Dermis blood vessel endothelial cell (primary cell): ENCODE measurements around the gene NQO2. TPM values are rescaled to one million over a fixed set of nuclear protein-coding genes. Genes with fewer than 3 reads are reported as not detected.
A peak's percentile ranks its signal among the peaks of the same experiment; 100 is the strongest.

Source experiments
- DNase-seq: peaks from one replicate; pipeline ENCODE4 v3.0.0; 2010
- total RNA-seq: library from RNA; depleted of rRNA; stranded (reverse); fragments of >200 nt; gene quantifications from 2 replicates; pipeline ENCODE4 v1.2.3, GENCODE V29; 2014

NQO2 gene, protein sequence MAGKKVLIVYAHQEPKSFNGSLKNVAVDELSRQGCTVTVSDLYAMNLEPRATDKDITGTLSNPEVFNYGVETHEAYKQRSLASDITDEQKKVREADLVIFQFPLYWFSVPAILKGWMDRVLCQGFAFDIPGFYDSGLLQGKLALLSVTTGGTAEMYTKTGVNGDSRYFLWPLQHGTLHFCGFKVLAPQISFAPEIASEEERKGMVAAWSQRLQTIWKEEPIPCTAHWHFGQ
- total RNA-seq, result 22.5 and 24.1 TPM in 2 replicates

DNA sequence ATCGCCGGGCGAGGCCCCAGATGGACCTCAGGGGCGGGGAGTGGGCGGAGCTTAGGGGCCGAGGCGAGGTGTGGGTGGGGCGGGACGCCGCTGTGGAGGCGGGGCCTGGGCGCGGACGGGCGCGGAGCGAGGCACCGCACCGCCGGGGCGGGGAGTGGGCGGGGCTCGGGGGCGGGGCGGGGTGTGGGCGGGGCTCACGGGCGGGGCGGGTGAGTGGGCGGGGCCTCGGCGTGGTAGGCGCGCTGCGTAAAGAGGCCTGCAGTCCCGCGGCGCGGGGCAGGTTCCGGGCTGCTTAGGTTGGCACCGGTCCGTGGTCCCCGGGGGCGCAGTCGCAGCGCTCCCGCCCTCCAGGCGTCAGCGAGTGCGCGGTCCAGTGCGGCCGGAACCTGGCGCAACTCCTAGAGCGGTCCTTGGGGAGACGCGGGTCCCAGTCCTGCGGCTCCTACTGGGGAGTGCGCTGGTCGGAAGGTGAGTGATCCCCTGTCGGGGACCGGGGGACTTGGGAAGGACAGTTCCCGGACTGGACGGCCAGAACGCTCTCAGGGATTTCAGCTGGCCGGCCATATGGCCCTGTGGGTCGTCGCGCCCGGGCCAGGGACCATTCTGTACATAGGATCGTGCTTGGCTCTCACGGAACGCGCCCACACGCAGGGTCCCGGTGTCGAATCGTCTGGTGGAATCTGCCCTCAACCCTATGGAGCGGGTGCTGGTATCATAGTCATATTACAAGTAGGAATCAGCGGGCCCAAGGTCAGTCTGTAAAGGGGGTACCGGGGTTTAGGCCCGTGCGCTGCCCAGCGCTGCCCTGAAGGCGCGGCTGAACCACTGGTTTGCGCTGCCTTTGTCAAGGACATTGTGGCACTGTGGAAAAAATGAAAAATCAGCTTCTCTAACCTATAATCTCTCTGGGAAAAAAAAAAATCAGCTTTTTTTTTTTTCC is at the start of gene NQO2:
Gene NQO2, plus strand, starts transcription at position 277 of the 940 bp plus-strand sequence. CDS start 6,659 bp downstream, outside the sequence.
- peak; percentile 91 for DNase-seq

DNA sequence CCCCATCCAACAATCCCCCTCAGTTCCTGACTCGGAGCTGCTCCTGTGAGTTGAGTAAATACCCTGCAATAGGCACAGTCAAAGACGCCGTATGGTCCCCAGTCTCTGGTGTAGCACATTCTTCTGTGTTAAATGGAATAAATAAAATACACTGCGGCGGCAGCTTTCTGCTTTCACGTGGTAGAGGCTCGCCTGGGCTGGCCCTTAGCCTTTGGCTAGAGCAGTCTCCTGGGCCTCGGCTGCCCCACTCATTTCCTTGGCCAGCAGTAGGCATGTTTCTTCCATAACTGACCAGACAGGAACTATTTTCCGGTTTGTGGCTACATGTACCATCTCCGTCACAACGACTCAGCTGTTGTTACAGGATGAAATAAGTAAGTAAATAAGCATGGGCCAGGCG is 49.0 kb upstream of the NQO2 start:
- no peak for DNase-seq

DNA sequence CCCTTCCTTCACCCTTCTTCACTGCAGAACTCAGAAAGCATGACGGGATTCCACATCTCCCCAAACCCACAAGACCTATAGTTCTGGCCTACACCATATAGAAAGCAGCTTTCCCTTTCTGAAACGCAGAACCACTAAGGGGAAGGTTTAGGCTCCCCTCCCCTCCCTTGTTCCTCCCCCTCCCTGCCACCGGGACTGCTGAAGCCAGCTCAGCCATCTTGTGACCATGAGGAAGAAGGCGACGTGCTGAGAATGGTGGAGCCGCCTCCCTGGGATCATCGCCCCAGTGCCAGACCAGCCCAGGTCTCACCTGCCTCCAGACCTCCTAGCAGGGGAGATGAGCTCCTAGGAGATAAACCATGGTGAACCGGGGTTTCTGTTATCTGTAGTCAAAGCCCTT is 48.0 kb upstream of the NQO2 start:
- no peak for DNase-seq

DNA sequence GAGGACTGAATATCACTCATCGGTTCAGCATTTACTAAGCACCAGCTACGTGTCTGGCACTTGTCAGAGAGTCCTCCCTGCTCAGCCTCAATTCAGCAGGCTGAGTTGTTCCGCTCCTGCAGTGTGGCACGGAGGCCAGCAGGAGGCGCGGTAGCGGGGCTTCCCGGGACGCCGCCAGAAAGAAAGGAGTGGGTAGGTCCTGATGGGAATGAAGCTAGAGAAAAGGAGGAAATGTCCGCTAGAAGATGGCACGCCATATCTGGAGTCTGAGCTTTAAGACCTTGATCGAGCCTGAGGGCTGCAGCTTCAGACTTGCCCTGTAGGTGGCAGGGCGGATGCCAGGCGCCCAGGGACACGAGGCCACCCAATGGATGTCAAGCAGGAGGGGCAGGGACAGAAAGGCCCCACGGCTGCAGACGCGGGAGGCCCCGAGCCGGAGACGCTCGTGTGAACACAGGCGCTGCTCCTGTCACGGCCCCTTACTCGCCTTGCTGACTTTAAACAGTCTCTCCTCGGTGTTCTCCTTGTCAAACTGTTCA is 47.1 kb upstream of the NQO2 start:
- DNase-seq, result peak; percentile 86

DNA sequence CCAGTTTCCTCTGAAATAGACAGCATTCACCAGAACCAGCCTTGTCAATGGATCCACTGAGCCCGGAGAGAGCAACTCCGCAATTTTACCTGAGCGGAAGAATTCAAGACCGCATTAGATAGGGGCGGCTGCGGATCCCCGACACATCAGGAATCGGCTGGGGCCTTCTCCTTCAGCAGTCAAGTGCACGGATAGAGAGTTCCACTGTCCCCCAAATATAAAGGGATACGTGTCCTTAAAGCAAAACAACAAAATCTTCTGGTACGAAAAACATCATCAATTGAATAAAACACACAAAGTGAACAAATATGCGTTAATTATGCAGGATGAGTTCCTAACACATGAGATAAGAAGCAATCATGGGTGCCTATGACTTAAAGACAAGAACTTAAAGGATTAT is 46.6 kb upstream of the NQO2 start:
- no peak for DNase-seq

DNA sequence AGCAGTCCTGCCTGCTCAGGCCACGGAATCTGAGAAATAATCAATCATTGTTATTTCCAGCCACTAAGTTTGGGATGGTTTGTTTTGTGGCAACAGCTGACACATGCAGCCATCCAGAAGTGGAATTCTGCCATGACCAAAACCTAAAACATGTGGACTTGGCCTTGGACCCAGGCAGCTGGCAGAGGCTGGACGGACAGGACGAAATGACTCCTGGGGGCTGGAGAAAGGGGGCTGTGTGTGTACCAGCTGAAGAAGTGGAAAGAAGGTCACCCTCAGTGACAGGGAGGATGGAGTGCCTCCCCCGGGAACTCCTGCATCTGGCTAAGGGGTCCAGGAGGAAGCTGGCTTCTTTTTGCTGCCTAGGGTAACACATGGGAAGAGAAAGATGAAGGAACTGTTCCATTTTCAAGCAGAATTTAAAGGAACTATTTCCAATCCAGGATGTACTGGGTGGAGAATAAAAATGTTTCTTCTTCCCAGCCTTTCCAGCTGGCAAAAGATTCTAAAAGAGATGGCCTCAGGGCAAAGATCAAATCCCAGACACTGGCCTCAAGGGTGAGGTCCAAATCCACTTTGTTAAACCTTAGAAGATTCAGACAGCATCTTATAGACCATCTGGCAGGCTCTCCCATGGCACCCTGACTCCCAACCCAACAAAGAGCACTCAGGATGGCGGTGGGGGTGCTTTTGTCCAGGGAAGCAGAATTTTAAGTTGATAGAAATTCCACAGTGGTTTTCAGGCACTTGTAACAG is 42.6 kb upstream of the NQO2 start:
- DNase-seq, result no peak

DNA sequence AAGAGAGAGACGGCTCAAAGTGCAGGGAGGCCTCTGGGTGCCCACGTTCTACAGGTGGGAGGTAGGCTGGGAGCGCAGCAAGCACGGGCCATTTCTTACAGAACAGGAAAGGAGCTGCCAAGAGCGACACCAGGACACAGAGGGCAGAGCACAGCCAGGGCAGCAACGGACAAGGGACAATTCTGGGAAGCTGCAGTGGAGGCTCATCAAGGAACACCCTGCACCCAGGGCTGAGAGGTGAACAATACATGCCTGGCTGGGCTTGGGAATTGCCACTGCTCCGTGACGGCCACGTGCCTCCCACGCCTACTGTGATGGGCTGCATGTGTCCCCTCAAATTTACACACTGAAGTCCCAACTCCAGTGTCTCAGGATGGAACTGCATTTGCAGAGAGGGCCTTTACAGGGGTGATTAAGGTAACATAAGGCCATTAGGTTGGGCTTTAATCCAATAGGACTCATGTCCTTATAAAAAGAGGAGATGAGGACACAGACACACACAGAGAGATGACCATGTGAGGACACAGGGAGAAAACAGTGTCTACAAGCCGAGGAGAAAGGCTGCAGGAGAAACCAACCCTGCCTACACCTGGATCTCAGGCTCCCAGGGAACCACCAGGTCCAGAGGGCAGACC is 41.9 kb upstream of the NQO2 start:
- no peak for DNase-seq

DNA sequence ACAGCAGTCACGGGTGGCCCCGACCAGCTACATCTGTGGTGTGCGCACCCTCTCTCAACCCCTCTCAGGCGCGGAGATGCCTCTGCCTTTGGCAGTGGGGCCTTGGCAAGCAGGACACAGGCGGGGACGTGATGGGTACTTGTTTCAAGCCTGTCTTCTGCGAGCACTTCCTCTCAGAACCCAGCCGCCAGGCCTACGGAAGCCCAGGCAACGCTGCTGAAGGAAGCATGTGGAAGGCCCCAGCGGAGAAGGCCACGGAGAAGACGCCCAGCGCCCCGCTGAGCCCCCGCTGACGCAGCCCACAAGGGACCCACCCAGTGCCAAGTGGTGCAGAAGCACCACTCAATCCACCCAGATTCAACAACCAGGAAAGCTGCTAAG is 41.4 kb upstream of the NQO2 start:
- DNase-seq, result no peak

DNA sequence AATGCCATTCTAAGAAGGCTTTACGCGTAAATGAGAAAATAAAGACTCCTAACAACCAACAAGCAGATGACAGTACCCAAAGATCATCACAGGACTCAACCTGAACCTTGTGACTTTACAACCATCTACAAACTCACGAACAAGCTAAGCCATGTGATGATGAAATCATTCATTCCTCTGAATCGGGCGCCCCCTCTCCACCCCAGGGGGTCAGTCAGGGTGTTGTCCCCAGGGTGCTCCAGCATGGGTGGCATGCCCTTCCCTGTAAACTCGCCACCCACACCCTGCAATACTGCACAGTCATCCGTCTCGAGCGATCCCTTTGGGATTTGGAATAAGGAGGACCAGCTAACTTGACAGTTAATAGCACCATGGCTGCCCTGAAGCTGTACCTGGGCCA is 40.9 kb upstream of the NQO2 start:
- DNase-seq, result no peak

DNA sequence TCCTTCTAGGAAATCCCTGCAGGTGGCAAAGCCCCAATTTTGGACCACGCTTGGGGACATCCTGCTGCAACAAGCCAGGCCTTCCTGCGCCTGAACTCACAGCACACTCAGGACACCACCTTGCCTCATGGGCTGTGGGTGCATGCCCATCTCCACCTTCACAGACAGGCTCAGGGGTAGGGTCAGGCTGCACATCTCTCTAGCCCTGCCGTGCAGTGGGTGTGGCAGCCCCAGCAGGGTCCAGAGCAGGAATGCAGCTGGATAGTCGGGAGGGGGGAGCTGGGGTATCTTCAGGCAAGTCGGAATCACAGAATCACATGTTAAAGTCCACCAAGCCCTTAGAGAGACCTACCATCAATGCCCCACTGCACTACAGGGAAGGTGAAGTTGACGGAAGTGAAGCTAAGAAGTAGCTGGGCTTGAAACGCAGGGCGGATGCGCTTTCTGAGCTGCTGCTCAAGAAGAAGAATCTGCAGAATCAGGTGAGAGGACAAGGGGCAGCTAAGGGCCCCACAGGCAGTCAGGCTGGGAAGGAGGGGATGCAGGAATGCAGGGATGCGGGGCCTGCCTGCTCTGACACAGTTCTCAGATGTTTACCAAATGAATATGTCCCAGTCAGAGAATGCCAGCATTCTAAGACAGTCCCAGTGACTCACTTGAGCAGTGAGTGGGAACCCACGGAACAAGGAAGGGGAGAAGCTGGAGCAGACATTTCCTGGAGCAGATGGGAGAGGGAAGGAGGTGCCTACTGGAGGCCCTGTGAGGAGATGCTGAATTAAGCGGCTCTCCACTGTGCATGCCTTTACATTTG is 39.6 kb upstream of the NQO2 start:
- DNase-seq, result peak; percentile 85

DNA sequence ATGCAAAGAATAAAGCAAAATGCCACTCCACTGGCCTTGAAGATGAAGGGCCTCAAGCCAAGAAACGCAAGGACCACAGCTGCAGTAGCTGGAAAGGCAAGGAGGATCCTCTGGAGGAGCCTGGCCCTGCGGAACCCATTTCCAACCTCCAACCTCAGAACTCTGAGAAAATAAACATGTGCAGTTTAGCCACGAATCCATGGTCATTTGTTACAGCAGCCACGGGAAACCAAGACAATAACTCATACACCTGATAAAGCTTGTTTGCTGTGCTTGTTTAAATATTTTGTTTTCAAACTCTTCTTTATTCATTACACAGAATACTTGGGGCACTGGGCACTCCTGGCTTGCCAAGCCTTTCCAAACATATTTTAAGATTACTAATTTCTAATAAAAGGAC is 38.8 kb upstream of the NQO2 start:
- DNase-seq, result peak; percentile 41

DNA sequence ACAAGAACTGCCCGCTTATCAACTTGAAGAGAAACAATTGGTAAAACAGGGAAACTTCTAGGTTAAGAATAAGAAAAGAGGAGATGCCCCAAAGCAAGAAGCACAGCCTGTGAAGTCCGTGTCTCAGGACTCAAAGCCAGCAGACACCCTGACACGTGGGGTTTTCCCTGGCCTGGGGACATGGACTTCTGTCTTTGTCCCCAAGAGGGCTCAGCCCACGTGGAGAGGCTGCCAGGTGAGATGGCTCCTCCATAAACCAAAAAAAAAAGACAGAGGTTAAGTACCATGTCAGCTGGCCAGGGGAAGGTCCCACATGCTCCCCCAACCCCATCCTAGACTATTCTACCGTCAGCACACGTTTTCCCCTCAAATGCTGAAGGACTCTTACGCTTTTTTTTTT is 38.2 kb upstream of the NQO2 start:
- DNase-seq, result no peak

DNA sequence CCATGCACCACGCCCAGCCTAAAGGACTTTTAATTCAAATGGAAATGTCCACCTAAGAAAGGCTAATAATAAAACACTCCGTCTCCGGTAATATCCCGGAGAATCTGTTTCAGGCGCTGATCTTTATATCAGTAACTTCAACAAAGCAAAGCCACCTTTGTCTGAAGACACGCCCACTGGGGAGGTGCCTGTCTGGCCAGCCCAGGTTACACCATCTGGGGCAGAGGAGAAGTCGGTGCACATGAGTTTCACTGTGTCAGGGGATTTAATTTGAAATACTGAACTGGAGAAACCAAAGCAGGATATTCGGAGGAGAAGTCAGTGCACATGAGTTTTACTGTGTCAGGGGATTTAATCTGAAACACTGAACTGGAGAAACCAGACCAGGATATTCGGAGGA is 37.7 kb upstream of the NQO2 start:
- DNase-seq, result no peak

DNA sequence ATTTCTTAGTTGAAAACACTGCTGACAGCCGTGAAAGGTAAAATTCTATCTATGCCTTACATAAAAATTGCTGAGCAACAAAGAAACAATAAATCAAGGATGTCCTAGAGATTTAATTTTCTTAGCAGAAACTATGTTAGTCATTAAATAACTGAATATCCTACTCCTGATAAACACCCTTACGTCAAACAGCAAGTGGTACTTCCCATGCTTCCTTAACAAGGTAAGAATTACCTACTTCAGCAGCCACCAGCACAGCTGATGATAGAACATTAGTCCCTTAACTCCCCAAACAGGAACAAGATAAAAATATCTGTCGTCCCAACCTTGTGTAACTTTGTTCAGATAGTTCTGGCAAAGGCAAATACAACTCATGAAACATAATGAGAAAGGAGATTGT is 37.1 kb upstream of the NQO2 start:
- no peak for DNase-seq

DNA sequence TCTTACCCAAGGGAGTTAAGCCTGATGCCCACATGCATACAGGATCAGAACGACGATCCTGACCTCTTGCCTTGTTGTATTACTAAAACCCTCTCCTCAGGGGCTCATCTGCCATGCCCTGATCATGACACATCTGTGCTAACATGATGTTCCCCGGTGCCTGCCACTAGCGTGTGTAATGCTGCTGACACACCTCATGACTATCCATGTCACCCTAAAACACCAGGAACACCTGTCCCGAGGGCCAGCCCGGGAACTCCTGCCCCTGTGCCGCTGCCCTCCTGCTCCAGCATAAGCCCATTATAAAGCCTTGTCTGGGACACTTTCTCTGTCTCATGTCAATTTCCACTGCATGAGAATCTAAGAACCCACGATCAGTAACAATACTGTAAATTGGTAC is 35.9 kb upstream of the NQO2 start:
- DNase-seq, result no peak

DNA sequence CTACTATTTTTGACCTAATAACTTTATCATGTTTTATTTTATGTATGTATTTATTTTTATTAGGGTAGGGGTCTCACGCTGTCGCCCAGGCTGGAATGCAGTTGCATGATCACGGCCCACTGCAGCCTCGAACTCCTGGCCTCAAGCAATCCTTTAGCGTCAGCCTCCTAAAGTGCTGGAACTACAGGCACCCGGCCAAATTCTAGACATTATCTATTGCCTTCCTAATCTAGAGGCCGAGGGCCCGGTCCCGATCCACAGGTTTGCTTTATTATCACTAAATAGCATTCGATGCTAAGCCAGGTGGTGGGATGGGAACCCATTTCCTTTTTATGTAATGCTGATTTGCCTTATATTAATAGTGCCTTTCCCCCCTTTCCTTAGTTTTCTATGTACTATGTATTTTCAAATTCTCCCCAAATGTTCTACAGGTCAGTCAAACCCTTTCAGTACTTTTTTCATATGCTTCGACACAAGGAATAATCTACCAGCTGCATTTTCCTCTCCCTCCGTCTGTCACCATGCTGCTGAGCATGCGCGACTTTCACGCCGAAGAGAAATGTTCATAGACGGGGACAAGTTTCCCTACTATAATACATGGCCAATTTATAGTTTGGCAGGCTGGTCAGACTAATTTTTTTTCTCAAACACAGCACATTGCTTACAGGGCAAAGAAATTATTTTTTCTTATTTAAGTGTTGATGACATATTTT is 34.7 kb upstream of the NQO2 start:
- no peak for DNase-seq

DNA sequence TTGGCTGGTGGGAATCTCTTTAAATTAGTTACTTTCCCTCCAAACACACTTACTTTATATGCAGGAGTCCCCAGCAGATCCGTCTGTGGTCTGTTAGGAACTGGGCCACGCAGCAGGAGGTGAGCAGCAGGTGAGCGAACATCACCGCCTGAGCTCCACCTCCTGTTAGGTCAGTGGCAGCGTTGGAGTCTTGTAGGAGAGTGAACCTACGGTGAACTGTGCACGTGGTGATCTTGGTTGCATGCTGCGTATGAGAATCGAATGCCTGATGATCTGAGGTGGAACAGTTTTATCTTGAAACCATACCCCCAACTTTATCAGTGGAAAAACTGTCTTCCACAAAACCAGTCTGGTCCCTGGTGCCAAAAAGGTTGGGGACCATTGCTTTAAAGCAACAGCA is 33.3 kb upstream of the NQO2 start:
- no peak for DNase-seq

DNA sequence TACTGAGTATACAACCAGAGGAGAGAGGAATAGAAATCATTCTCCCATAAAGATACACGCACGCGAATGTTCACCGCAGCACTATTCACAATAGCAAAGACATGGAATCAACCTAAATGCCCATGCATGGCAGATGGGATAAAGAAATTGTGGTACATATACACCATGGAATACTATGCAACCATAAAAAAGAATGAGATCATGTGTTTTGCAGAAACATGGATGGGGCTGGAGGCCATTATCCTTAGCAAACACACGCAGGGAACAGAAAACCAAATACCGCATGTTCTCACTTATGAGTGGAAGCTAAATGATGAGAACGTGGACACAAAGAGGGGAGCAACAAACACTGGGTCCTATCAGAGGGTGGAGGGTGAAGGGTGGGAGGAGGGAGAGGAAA is 31.8 kb upstream of the NQO2 start:
- DNase-seq, result no peak

DNA sequence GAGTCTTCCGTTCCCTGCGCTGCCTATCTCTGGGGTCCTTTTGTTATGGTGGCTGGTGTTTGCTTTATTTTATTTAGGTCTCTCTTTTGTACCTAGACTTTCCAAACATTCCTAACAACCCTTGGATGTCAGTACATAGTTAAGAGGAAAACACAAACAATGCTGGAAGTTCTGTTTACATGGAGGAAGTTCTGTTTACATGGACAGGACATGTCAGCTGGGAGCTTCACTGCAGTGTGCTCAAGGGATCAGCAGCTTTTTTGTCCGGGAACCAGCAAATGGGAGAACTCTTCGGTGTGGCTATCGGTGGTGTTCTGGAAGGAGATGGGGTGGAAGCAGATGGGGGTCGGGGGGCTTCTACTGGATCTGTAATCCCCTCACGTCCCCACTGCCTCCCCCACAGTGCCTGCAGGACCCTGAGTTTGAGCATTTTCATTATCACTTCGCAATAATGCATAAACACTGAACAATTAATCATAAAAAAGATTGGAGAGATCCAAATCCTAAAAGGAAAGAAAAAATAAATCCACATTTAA is 31.0 kb upstream of the NQO2 start:
- no peak for DNase-seq

DNA sequence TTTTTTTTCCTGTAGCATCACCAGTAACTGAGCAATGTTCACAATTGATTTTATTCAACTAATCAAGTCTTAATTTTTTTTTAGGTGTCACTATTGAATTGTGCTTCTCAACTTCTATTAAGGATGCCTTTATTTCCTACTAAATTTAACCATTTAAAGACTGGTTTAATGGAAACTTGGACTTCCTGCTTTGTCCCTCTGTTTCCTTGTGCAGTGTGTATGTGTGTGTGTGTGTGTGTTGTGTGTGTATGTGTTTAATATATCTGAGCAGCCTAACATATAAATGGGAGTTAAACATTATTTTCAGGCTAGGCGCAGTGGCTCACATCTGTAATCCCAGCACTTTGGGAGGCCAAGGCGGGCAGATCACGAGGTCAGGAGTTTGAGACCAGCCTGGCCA is 30.1 kb upstream of the NQO2 start:
- no peak for DNase-seq
